ENCODE data around the gene CHST6. TPM values are rescaled to one million over a fixed set of nuclear protein-coding genes. Genes with fewer than 3 reads are reported as not detected.

Gene CHST6
- total RNA-seq, 1 donor from 2014 or later, result 0.43 TPM

GRCh38 chr16:75461575-75461974, 33.7 kb downstream of the CHST6 start:
- Mint-ChIP-seq H3K4me3 (ENCODE audit: unreplicated experiment) (no peak overlapping the region), H3K27ac (ENCODE audit: unreplicated experiment) (no peak overlapping the region), H3K27me3 (ENCODE audit: unreplicated experiment) (no peaks in the 10 kb centered on the region), H3K4me1 (ENCODE audit: unreplicated experiment) (peaks cover 33% of the 10 kb centered on the region), H3K36me3 (ENCODE audit: unreplicated experiment) (peaks cover 8% of the 10 kb centered on the region), H3K9me3 (ENCODE audit: unreplicated experiment) (no peaks in the 10 kb centered on the region)
- no peak for DNase-seq (ENCODE audit: extremely low spot score, unreplicated experiment)
- TF ChIP-seq CTCF (IDR thresholded peaks at IDR 0.05), result no peak

DNA sequence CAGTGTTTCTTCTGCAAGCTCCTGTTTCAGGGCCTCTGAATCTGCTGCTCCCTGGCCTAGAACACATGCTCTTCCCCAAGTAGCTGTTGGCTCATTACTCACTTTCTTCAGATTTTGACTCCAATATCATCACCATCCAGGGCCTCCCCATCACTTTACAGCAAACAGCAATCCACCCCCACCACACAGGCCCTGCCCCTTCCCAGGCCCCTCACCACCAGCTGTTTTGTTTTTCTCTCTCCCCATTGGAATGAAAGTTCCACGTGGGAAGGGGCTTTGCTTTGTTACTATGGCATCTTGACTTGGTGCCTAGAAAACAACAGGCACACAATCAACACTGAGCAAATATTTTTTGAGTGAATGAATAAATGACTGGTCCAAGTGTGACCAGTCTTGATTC, 34.8 kb downstream of the CHST6 start:
- no peak overlapping the region for H3K27ac Mint-ChIP-seq (ENCODE audit: unreplicated experiment)
- H3K27me3 Mint-ChIP-seq (ENCODE audit: unreplicated experiment), result no peaks in the 10 kb centered on the region
- peaks cover 44% of the 10 kb centered on the region for H3K4me1 Mint-ChIP-seq (ENCODE audit: unreplicated experiment)
- H3K4me3 Mint-ChIP-seq (ENCODE audit: unreplicated experiment), result no peak overlapping the region
- no peaks in the 10 kb centered on the region for H3K9me3 Mint-ChIP-seq (ENCODE audit: unreplicated experiment)
- peaks cover 8% of the 10 kb centered on the region for H3K36me3 Mint-ChIP-seq (ENCODE audit: unreplicated experiment)
- DNase-seq (ENCODE audit: extremely low spot score, unreplicated experiment), result no peak
- TF ChIP-seq CTCF (IDR thresholded peaks at IDR 0.05), result no peak

GRCh38 chr16:75459691-75460090, 35.5 kb downstream of the CHST6 start:
- Mint-ChIP-seq H3K27ac (ENCODE audit: unreplicated experiment) (no peak overlapping the region), H3K9me3 (ENCODE audit: unreplicated experiment) (no peaks in the 10 kb centered on the region), H3K36me3 (ENCODE audit: unreplicated experiment) (peaks cover 8% of the 10 kb centered on the region), H3K4me1 (ENCODE audit: unreplicated experiment) (peaks cover 42% of the 10 kb centered on the region), H3K4me3 (ENCODE audit: unreplicated experiment) (no peak overlapping the region), H3K27me3 (ENCODE audit: unreplicated experiment) (no peaks in the 10 kb centered on the region)
- DNase-seq (ENCODE audit: extremely low spot score, unreplicated experiment), result no peak
- no peak for TF ChIP-seq CTCF (IDR thresholded peaks at IDR 0.05)

GRCh38 chr16:75458439-75458838, 36.8 kb downstream of the CHST6 start:
- Mint-ChIP-seq H3K4me3 (ENCODE audit: unreplicated experiment) (no peak overlapping the region), H3K36me3 (ENCODE audit: unreplicated experiment) (peaks cover 8% of the 10 kb centered on the region), H3K27me3 (ENCODE audit: unreplicated experiment) (no peaks in the 10 kb centered on the region), H3K27ac (ENCODE audit: unreplicated experiment) (no peak overlapping the region), H3K4me1 (ENCODE audit: unreplicated experiment) (peaks cover 47% of the 10 kb centered on the region), H3K9me3 (ENCODE audit: unreplicated experiment) (no peaks in the 10 kb centered on the region)
- TF ChIP-seq CTCF (IDR thresholded peaks at IDR 0.05), result no peak
- no peak for DNase-seq (ENCODE audit: extremely low spot score, unreplicated experiment)

- no peak overlapping the region for H3K4me3 Mint-ChIP-seq (ENCODE audit: unreplicated experiment)
Observed at GRCh38 chr16:75458029-75458428, 37.2 kb downstream of the CHST6 start.

More at GRCh38 chr16:75458029-75458428, 37.2 kb downstream of the CHST6 start:
- Mint-ChIP-seq H3K36me3 (ENCODE audit: unreplicated experiment) (peaks cover 10% of the 10 kb centered on the region), H3K27me3 (ENCODE audit: unreplicated experiment) (no peaks in the 10 kb centered on the region), H3K27ac (ENCODE audit: unreplicated experiment) (no peak overlapping the region), H3K9me3 (ENCODE audit: unreplicated experiment) (no peaks in the 10 kb centered on the region), H3K4me1 (ENCODE audit: unreplicated experiment) (peaks cover 45% of the 10 kb centered on the region)
- DNase-seq (ENCODE audit: extremely low spot score, unreplicated experiment), result no peak
- TF ChIP-seq CTCF (IDR thresholded peaks at IDR 0.05), result no peak

Measured in osteocyte (in vitro differentiated cells).